ENCODE data around the gene ZMIZ1.

DNA sequence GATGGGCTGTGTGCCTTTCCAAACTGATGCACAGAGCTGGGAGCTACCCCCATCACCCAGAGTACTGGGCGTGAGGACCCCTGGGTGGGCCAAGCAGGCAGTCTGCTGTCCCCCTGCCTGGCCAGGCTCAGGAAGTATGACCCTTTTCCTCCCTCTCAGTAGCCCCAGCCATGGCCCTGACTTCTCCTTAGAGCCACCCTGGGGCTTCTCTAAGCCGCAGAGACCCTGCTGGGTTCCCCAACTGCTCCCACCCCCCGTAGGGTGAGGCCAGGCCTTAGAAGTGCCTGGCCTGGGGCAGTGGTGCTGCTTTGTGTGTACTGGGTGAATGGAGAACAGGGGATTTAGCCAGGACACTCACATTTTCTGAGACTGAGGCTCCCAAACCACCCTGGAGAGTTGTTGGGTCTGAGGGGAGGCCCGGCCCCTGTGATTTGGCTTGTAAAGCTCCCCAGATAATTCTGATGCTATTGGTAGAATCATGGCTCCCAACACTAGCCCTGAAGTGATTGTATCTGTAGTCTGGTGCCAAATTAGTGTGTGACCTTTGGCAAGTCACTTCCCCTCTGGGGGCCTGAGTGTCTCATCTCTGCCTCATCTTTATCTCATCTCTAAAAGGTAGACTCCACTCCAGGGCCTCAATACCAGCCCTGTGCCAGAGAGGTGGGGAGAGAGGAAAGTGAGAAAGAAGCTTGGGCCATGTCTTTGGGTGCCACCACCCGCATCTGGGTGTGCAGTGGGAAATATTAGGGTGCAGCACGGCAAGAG lies 178.8 kb downstream of the ZMIZ1 start:
- TF ChIP-seq EGR1 (IDR thresholded peaks at IDR 0.05; ENCODE audit: low read depth in 2 of 2): no peak
- no peak for TF ChIP-seq FOXA1 (IDR thresholded peaks at IDR 0.05)
- TF ChIP-seq, protein P1, sequence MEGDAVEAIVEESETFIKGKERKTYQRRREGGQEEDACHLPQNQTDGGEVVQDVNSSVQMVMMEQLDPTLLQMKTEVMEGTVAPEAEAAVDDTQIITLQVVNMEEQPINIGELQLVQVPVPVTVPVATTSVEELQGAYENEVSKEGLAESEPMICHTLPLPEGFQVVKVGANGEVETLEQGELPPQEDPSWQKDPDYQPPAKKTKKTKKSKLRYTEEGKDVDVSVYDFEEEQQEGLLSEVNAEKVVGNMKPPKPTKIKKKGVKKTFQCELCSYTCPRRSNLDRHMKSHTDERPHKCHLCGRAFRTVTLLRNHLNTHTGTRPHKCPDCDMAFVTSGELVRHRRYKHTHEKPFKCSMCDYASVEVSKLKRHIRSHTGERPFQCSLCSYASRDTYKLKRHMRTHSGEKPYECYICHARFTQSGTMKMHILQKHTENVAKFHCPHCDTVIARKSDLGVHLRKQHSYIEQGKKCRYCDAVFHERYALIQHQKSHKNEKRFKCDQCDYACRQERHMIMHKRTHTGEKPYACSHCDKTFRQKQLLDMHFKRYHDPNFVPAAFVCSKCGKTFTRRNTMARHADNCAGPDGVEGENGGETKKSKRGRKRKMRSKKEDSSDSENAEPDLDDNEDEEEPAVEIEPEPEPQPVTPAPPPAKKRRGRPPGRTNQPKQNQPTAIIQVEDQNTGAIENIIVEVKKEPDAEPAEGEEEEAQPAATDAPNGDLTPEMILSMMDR (IDR thresholded peaks at IDR 0.05; ENCODE audit: low read depth, low read length, missing input control): no peak
- TF ChIP-seq, protein P2, sequence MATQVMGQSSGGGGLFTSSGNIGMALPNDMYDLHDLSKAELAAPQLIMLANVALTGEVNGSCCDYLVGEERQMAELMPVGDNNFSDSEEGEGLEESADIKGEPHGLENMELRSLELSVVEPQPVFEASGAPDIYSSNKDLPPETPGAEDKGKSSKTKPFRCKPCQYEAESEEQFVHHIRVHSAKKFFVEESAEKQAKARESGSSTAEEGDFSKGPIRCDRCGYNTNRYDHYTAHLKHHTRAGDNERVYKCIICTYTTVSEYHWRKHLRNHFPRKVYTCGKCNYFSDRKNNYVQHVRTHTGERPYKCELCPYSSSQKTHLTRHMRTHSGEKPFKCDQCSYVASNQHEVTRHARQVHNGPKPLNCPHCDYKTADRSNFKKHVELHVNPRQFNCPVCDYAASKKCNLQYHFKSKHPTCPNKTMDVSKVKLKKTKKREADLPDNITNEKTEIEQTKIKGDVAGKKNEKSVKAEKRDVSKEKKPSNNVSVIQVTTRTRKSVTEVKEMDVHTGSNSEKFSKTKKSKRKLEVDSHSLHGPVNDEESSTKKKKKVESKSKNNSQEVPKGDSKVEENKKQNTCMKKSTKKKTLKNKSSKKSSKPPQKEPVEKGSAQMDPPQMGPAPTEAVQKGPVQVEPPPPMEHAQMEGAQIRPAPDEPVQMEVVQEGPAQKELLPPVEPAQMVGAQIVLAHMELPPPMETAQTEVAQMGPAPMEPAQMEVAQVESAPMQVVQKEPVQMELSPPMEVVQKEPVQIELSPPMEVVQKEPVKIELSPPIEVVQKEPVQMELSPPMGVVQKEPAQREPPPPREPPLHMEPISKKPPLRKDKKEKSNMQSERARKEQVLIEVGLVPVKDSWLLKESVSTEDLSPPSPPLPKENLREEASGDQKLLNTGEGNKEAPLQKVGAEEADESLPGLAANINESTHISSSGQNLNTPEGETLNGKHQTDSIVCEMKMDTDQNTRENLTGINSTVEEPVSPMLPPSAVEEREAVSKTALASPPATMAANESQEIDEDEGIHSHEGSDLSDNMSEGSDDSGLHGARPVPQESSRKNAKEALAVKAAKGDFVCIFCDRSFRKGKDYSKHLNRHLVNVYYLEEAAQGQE (IDR thresholded peaks at IDR 0.05): no peak
- TF ChIP-seq, protein P3, sequence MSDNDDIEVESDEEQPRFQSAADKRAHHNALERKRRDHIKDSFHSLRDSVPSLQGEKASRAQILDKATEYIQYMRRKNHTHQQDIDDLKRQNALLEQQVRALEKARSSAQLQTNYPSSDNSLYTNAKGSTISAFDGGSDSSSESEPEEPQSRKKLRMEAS (IDR thresholded peaks at IDR 0.05): no peak
- no peak for TF ChIP-seq RAD21 (IDR thresholded peaks at IDR 0.05)
- TF ChIP-seq JUND (IDR thresholded peaks at IDR 0.05): no peak
- TF ChIP-seq GABPA (IDR thresholded peaks at IDR 0.05 in 1 of 2, conservative IDR thresholded peaks at IDR 0.05 in 1 of 2): no peak
- TF ChIP-seq, protein P4, sequence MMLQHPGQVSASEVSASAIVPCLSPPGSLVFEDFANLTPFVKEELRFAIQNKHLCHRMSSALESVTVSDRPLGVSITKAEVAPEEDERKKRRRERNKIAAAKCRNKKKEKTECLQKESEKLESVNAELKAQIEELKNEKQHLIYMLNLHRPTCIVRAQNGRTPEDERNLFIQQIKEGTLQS (IDR thresholded peaks at IDR 0.05): no peak
- TF ChIP-seq SP1 (IDR thresholded peaks at IDR 0.05): no peak
- TF ChIP-seq NR2F2 (IDR thresholded peaks at IDR 0.05): no peak
- TF ChIP-seq RXRA (IDR thresholded peaks at IDR 0.05): no peak
